GM12801 (cell line): ENCODE data around the gene ALDH1A3.

ENCODE experiments used
- TF ChIP-seq, protein P1 (sequence below): IDR thresholded peaks from one replicate; pipeline ENCODE4 v1.5.1; 2011; ENCODE audit warnings: control low read depth; ENCODE audit not compliant: insufficient read length; ENCODE audit errors: extremely low read depth

The ALDH1A3 gene

GRCh38 chr15:100852630-100853029 is 27.0 kb upstream of the ALDH1A3 start:
- TF ChIP-seq, protein P1, sequence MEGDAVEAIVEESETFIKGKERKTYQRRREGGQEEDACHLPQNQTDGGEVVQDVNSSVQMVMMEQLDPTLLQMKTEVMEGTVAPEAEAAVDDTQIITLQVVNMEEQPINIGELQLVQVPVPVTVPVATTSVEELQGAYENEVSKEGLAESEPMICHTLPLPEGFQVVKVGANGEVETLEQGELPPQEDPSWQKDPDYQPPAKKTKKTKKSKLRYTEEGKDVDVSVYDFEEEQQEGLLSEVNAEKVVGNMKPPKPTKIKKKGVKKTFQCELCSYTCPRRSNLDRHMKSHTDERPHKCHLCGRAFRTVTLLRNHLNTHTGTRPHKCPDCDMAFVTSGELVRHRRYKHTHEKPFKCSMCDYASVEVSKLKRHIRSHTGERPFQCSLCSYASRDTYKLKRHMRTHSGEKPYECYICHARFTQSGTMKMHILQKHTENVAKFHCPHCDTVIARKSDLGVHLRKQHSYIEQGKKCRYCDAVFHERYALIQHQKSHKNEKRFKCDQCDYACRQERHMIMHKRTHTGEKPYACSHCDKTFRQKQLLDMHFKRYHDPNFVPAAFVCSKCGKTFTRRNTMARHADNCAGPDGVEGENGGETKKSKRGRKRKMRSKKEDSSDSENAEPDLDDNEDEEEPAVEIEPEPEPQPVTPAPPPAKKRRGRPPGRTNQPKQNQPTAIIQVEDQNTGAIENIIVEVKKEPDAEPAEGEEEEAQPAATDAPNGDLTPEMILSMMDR = no peak

DNA sequence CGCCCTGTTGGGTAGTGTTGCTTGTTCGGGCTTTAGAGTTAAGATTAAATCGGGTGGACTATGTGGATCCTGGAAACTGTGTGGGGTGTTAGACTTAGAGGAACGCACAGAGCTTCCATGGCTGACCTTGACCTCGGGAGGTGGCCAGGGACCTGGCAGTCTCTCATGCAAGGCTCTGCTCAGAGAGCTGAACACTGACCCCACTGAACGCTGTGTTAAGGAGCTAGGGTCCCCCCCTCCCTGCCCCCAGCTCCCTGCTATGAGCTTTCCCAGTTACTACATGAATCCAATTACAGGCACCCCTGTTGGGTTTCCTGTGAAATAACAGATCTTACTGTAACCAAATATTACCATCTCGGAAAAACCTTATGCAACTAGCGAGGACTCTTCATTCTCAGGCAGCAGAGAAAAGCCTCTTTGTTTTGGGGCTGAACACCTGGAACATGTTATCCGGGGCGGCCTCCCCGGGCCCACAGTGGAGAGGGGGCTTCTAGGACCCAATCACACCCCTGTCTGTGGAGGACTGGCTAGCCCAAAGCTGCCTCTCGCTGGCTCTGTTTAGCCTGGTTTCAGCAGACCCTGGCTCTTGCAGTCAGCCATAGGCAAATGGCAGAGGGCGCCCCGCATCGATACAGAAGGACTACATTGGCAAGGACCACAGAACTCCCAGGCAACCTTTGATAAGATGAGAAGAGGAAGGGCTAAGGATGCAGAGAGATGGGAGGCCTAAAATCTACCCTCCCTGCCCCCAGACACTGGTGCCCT is 25.8 kb upstream of the ALDH1A3 start:
- TF ChIP-seq, protein P1 = no peak

DNA sequence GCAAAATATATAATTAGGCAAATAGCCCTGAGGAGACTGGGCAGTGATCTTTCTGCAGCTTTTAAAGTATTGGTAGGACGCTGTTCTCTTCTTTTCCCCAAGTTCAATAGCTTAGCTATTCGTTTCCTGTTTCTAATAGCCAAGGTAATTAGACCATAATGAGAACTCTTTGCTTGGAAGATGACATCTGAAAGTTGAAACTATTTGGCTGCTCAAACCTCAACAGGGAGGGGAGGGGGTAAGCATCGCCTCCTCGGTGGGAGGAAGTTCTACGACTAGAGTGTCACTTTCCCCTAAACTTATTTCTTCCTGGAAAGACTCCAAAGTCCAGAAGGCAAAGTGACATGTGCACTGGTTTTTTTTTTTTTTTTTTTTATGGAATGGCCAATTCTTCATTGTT is 22.8 kb upstream of the ALDH1A3 start:
- TF ChIP-seq, protein P1 = no peak

DNA sequence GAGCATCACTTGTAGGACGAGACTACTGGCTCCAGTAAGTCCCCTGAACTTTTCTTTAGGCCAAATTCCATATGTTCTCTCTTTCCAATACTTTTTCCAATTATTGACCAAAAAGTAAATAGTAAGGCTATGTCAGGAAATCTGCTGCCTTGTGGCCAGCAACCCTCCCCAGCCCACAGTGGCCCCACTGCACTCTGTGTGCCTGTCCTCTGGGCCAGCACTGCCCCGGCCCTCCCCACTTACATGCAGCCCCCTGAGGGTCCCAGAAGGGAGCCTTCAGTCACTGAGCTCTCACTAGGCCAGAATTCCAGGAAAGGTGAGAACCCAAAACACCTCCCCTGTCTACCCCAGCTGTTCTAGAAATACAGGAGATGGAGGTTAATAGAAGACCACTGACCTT is 21.3 kb upstream of the ALDH1A3 start:
- TF ChIP-seq, protein P1 = no peak

DNA sequence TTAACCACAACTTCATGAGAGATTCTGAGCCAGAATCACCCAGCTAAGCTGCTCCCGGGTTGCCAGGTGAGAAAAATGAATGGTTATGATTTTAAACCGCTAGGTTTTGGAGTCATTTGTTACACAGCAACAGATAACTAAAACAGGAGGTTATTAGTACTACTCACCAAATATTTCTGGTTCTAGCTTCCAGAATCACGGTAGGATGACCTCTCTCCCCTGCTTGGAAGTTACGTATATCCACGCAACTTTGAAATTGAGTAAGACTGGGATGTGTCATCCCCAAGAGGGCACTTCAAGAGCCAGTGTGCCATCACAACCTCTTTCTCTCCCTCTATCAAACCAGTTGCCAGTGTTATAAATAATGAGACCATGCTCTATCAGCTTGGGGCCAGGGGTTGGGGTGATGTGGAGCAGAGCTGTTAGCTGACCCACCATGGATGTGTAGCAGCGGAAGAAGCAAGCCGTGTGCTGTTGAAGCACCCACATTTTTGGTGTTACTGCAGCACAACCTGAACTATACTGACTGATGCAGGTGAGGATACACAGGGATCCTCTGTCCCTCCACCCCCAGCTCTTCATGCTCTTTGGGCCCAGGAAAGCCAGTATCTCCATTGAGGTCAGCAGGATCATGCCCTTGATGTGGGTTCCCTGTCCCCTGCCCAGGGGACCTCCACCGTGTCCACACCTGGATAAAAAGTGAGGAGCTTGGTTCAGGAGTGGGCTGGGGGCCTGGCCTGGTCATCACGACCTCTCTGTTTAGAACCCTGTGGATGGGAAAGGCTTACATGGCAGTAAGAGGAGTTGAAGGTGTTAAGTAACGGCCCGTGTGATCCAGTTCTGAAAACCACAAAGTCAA is 19.4 kb upstream of the ALDH1A3 start:
- TF ChIP-seq, protein P1 = no peak

DNA sequence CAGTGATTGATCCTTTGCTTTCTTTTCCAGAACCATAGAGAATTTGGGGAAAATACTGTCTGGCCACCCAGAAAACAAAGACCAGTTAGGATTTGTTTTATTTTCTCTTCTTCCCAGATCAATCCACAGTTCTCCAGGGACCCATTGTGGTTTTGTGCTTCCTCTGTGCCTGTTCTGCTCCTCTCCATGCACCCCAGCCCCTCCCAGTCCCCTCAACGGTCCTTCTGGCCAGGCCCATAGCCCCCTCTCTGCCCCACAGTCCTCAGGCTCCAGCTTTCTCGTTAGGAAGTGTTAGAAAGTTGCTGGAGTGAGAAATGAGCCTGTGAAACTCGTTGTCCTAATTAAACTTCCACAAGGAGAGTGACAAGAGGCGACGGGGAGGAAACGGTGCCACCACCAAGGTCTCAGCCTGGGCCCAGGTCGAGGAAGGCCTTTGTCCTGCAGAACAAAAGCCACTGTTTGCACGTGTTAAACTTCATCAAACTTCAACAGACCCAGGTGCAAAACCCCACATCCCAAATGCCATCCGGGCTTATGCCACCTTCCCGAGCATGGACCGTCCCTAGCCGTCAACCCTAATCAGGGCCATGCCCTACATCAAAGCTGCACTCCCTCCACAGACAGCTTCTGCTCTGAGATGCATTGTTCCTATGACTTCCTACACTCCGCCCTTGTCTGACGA is 18.7 kb upstream of the ALDH1A3 start:
- TF ChIP-seq, protein P1 = no peak

- TF ChIP-seq, protein P1 = no peak
These were observed 18.1 kb upstream of the ALDH1A3 start for GRCh38 chr15:100861511-100861991.
